ENCODE results near the gene CPTP.

- no peak for TF ChIP-seq POLR2A (IDR thresholded peaks at IDR 0.05; ENCODE audit: low read depth, low read length)
- TF ChIP-seq POLR2AphosphoS5 (IDR thresholded peaks at IDR 0.05; ENCODE audit: low read depth, low read length) = no peak
- no peak for TF ChIP-seq TAF1 (IDR thresholded peaks at IDR 0.05; ENCODE audit: borderline replicate concordance, low read depth, low read length)
These were observed 53.1 kb downstream of the CPTP start for GRCh38 chr1:1377540-1378205.

Data from GM12892 (cell line).